ENCODE measurements around the gene CD83. TPM values are rescaled to one million over a fixed set of nuclear protein-coding genes. Genes with fewer than 3 reads are reported as not detected.

The CD83 gene
- polyA plus RNA-seq, 1 donor (not counting 4 experiments of a cell fraction or from before 2014, with no cell fraction given): 3.4 TPM

- no peak for FAIRE-seq
- no peaks in the 10 kb centered on the region for H3K4me1 ChIP-seq (ENCODE audit: control insufficient read depth, extremely low read depth, insufficient read depth, low read length)
- H3K9ac ChIP-seq (ENCODE audit: control insufficient read depth, extremely low read depth, insufficient read depth, low read length): no peak overlapping the region
- no peak for TF ChIP-seq CTCF (optimal IDR thresholded peaks at IDR 0.05 in 1 of 3, IDR thresholded peaks at IDR 0.05 in 1 of 3, conservative IDR thresholded peaks at IDR 0.05 in 1 of 3; ENCODE audit: extremely low read depth in 1 of 3, insufficient read depth in 2 of 3, low read length in 3 of 3)
- no peak for TF ChIP-seq EZH2 (IDR thresholded peaks at IDR 0.05; ENCODE audit: low read length)
- no peaks in the 10 kb centered on the region for H3K9me1 ChIP-seq (ENCODE audit: control insufficient read depth, extremely low read depth, insufficient read depth, low read length)
- peaks cover 3% of the 10 kb centered on the region for H3K27me3 ChIP-seq (ENCODE audit: control insufficient read depth, extremely low read depth, insufficient read depth, low read length)
- DNase-seq (ENCODE audit: low read depth, low spot score): no peak
- no peak overlapping the region for H3K4me3 ChIP-seq (ENCODE audit: control insufficient read depth in 2 of 3, extremely low read depth in 1 of 3, insufficient read depth in 2 of 3, low read depth in 1 of 3, low read length in 3 of 3)
- H3K36me3 ChIP-seq (ENCODE audit: control insufficient read depth in 2 of 2, extremely low read depth in 1 of 2, insufficient read depth in 2 of 2, low read length in 2 of 2): no peaks in the 10 kb centered on the region
- dilution Hi-C loops (cut with MboI; ENCODE audit: extremely low pct_ligation_motif_present, low sequenced_read_pairs): no loop called here
- H3K4me2 ChIP-seq (ENCODE audit: control insufficient read depth, extremely low read depth, insufficient read depth, low read depth, low read length): no peak overlapping the region
- no peaks in the 10 kb centered on the region for H3K9me3 ChIP-seq (ENCODE audit: control insufficient read depth, low read depth, low read length)
- H3K79me2 ChIP-seq (ENCODE audit: control insufficient read depth, insufficient read depth, low read length): no peaks in the 10 kb centered on the region
- no peaks in the 10 kb centered on the region for H4K20me1 ChIP-seq (ENCODE audit: control insufficient read depth, extremely low read depth, insufficient read depth, low read length)
- H3K27ac ChIP-seq (ENCODE audit: control insufficient read depth, insufficient read depth, low read length): no peak overlapping the region
- no peak overlapping the region for H2AFZ ChIP-seq (ENCODE audit: control insufficient read depth, low read length)
Observed at GRCh38 chr6:14153228-14153627, 35.7 kb downstream of the CD83 start.

GRCh38 chr6:14159090-14159489 is 41.5 kb downstream of the CD83 start:
- Histone ChIP-seq H3K27ac (ENCODE audit: control insufficient read depth, insufficient read depth, low read length) (no peak overlapping the region), H3K9ac (ENCODE audit: control insufficient read depth, extremely low read depth, insufficient read depth, low read length) (no peak overlapping the region), H2AFZ (ENCODE audit: control insufficient read depth, low read length) (no peak overlapping the region), H3K4me1 (ENCODE audit: control insufficient read depth, extremely low read depth, insufficient read depth, low read length) (no peaks in the 10 kb centered on the region), H3K4me2 (ENCODE audit: control insufficient read depth, extremely low read depth, insufficient read depth, low read depth, low read length) (no peak overlapping the region), H3K9me3 (ENCODE audit: control insufficient read depth, low read depth, low read length) (no peaks in the 10 kb centered on the region), H3K36me3 (ENCODE audit: control insufficient read depth in 2 of 2, extremely low read depth in 1 of 2, insufficient read depth in 2 of 2, low read length in 2 of 2) (no peaks in the 10 kb centered on the region), H3K79me2 (ENCODE audit: control insufficient read depth, insufficient read depth, low read length) (no peaks in the 10 kb centered on the region), H3K27me3 (ENCODE audit: control insufficient read depth, extremely low read depth, insufficient read depth, low read length) (no peaks in the 10 kb centered on the region), H3K4me3 (ENCODE audit: control insufficient read depth in 2 of 3, extremely low read depth in 1 of 3, insufficient read depth in 2 of 3, low read depth in 1 of 3, low read length in 3 of 3) (no peak overlapping the region), H4K20me1 (ENCODE audit: control insufficient read depth, extremely low read depth, insufficient read depth, low read length) (no peaks in the 10 kb centered on the region), H3K9me1 (ENCODE audit: control insufficient read depth, extremely low read depth, insufficient read depth, low read length) (no peaks in the 10 kb centered on the region)
- TF ChIP-seq EZH2 (IDR thresholded peaks at IDR 0.05; ENCODE audit: low read length) (no peak), CTCF (optimal IDR thresholded peaks at IDR 0.05 in 1 of 3, IDR thresholded peaks at IDR 0.05 in 1 of 3, conservative IDR thresholded peaks at IDR 0.05 in 1 of 3; ENCODE audit: extremely low read depth in 1 of 3, insufficient read depth in 2 of 3, low read length in 3 of 3) (no peak)
- dilution Hi-C loops (cut with MboI; ENCODE audit: extremely low pct_ligation_motif_present, low sequenced_read_pairs): no loop called here
- DNase-seq (ENCODE audit: low read depth, low spot score): no peak
- FAIRE-seq: no peak

Data from keratinocyte (primary cell).